ENCODE results near the gene PAOX. TPM values are rescaled to one million over a fixed set of nuclear protein-coding genes. Genes with fewer than 3 reads are reported as not detected.

Gene PAOX
- total RNA-seq, 1 donor from 2014 or later, result 16.9 TPM

GRCh38 chr10:133354672-133355240 is 24.3 kb upstream of the PAOX start:
- no peaks in the 10 kb centered on the region for H3K27me3 ChIP-seq
- TF ChIP-seq POLR2AphosphoS5 (IDR thresholded peaks at IDR 0.05; ENCODE audit: insufficient read depth in 1 of 2, low read depth in 1 of 2) (no peak), CTCF (IDR thresholded peaks at IDR 0.05) (no peak), POLR2A (IDR thresholded peaks at IDR 0.05) (no peak)
- intact Hi-C loops (cut with DNase I), result no loop called here
- DNase-seq (ENCODE audit: extremely low spot score in 2 of 2), result no peak
- no peak overlapping the region for H3K4me3 ChIP-seq
- no peaks in the 10 kb centered on the region for H3K36me3 ChIP-seq
- H3K9me3 ChIP-seq, result no peaks in the 10 kb centered on the region
- peaks cover 16% of the 10 kb centered on the region for H3K4me1 ChIP-seq
- H3K27ac ChIP-seq, result no peak overlapping the region

DNA sequence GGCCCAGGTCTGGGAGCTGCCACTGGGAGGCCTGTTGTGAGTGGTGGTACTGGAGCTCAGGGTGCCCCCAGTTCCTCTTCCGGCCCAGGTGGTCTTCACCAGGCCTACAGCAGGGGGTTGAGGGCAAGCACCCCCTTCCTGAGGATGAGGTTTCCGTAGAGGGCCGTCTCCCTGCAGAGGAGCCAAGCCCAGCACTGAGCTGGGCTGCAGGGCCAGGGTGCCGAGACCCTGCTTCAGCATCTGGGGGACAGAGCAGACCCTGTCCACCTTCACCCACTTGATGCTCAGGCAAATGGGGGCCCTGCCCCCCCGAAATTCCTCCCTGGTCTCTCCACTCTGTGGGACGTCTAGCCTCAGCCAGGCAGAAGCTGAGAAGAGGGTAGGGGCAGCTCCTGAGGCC is 23.8 kb upstream of the PAOX start:
- Histone ChIP-seq H3K36me3 (no peaks in the 10 kb centered on the region), H3K27ac (no peak overlapping the region), H3K4me1 (peaks cover 16% of the 10 kb centered on the region), H3K9me3 (no peaks in the 10 kb centered on the region), H3K27me3 (no peaks in the 10 kb centered on the region), H3K4me3 (no peak overlapping the region)
- intact Hi-C loops (cut with DNase I), result no loop called here
- no peak for TF ChIP-seq CTCF (IDR thresholded peaks at IDR 0.05)
- no peak for TF ChIP-seq POLR2A (IDR thresholded peaks at IDR 0.05)
- DNase-seq (ENCODE audit: extremely low spot score in 2 of 2), result no peak

DNA sequence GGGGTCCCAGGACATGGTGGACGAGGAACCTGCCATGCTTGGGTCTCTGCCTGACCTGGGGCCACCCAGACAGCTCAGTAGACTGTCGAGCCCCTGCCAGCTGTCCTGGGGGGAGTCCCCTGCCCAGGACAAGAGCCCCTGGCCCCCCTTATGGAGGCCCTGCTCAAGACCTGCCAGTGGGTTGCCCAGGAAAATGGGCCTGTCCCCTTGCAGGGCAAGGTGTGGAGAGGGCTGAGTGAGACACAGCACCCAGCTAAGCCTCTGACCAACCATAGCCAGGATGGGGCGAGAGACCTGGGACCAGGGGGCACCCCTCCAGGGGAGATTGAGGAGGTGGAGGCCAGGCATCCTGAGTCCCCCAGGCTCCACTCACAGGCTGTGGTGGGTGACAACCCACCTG is 23.1 kb upstream of the PAOX start:
- TF ChIP-seq POLR2A (IDR thresholded peaks at IDR 0.05) (no peak), POLR2AphosphoS5 (IDR thresholded peaks at IDR 0.05; ENCODE audit: insufficient read depth in 1 of 2, low read depth in 1 of 2) (no peak), CTCF (IDR thresholded peaks at IDR 0.05) (no peak)
- H3K9me3 ChIP-seq, result no peaks in the 10 kb centered on the region
- no peak overlapping the region for H3K4me3 ChIP-seq
- no peaks in the 10 kb centered on the region for H3K36me3 ChIP-seq
- intact Hi-C loops (cut with DNase I), result no loop called here
- no peaks in the 10 kb centered on the region for H3K27me3 ChIP-seq
- peaks cover 16% of the 10 kb centered on the region for H3K4me1 ChIP-seq
- no peak for DNase-seq (ENCODE audit: extremely low spot score in 2 of 2)
- H3K27ac ChIP-seq, result no peak overlapping the region

GRCh38 chr10:133356549-133357284 is 22.3 kb upstream of the PAOX start:
- peak overlapping the region; percentile 48 to 72 for H3K4me3 ChIP-seq
- no peaks in the 10 kb centered on the region for H3K36me3 ChIP-seq
- H3K27me3 ChIP-seq, result no peaks in the 10 kb centered on the region
- DNase-seq (ENCODE audit: extremely low spot score in 2 of 2), result no peak
- TF ChIP-seq POLR2AphosphoS5 (IDR thresholded peaks at IDR 0.05; ENCODE audit: insufficient read depth in 1 of 2, low read depth in 1 of 2) (no peak), CTCF (IDR thresholded peaks at IDR 0.05) (no peak), POLR2A (IDR thresholded peaks at IDR 0.05) (no peak)
- H3K27ac ChIP-seq, result no peak overlapping the region
- intact Hi-C loops (cut with DNase I), result no loop called here
- H3K9me3 ChIP-seq, result no peaks in the 10 kb centered on the region
- peaks cover 16% of the 10 kb centered on the region for H3K4me1 ChIP-seq
